Neural progenitor cell (in vitro differentiated cells): Measurements from ENCODE around the gene PMVK. TPM values are rescaled to one million over a fixed set of nuclear protein-coding genes. Genes with fewer than 3 reads are reported as not detected.

ENCODE experiments used
- DNase-seq: peaks from one replicate; pipeline ENCODE4 v3.0.0-alpha.2; 2016; ENCODE audit warnings: low spot score
- H2AFZ ChIP-seq: fragments of 200-600 bp; sonication (generic); replicated peaks from 2 replicates; pipeline ENCODE4 v1.6.1; 2016; ENCODE audit warnings: antibody characterized with exemption
- H3F3A ChIP-seq: fragments of 200-600 bp; sonication (generic); 2 replicates; pipeline ENCODE4 v1.6.1; 2016; ENCODE audit warnings: antibody characterized with exemption, low read depth
- H3K27ac ChIP-seq: fragments of 200-600 bp; sonication (generic); 2 replicates; pipeline ENCODE4 v1.5.1; 2016; ENCODE audit warnings: mild to moderate bottlenecking
- H3K27me3 ChIP-seq: fragments of 200-600 bp; sonication (generic); 2 replicates; pipeline ENCODE4 v1.6.1; 2016; ENCODE audit warnings: mild to moderate bottlenecking, moderate library complexity
- H3K36me3 ChIP-seq: fragments of 200-600 bp; sonication (generic); 2 replicates; pipeline ENCODE4 v1.5.1; 2016
- H3K4me1 ChIP-seq: fragments of 200-600 bp; sonication (generic); 2 replicates; pipeline ENCODE4 v1.6.1; 2016; ENCODE audit warnings: mixed run types
- H3K4me2 ChIP-seq: fragments of 200-600 bp; sonication (generic); 2 replicates; pipeline ENCODE4 v1.6.1; 2016
- H3K4me3 ChIP-seq: fragments of 200-600 bp; sonication (generic); 2 replicates; pipeline ENCODE4 v1.5.1; 2016
- H3K79me2 ChIP-seq: fragments of 200-600 bp; sonication (generic); 2 replicates; pipeline ENCODE4 v1.6.1; 2016; ENCODE audit warnings: low read depth
- H3K9ac ChIP-seq: fragments of 200-600 bp; sonication (generic); 2 replicates; pipeline ENCODE4 v1.6.1; 2016
- H3K9me3 ChIP-seq: fragments of 200-600 bp; sonication (generic); 2 replicates; pipeline ENCODE4 v1.5.1; 2016; ENCODE audit warnings: low read depth
- H4K20me1 ChIP-seq: fragments of 200-600 bp; sonication (generic); 2 replicates; pipeline ENCODE4 v1.6.1; 2016; ENCODE audit warnings: low read depth
- H3K27ac Mint-ChIP-seq: 3 replicates; pipeline ENCODE4 v1.8.0; 2021; ENCODE audit warnings: mixed read lengths
- H3K27me3 Mint-ChIP-seq: 2 replicates; pipeline ENCODE4 v1.8.0; 2022; ENCODE audit warnings: low read depth, mild to moderate bottlenecking, inconsistent platforms, moderate library complexity, mixed read lengths; ENCODE audit not compliant: insufficient read depth
- H3K36me3 Mint-ChIP-seq: 3 replicates; pipeline ENCODE4 v1.8.0; 2021; ENCODE audit warnings: mixed read lengths
- H3K4me1 Mint-ChIP-seq: 3 replicates; pipeline ENCODE4 v1.8.0; 2021; ENCODE audit warnings: mixed read lengths
- H3K4me3 Mint-ChIP-seq: 3 replicates; pipeline ENCODE4 v1.8.0; 2021; ENCODE audit warnings: mild to moderate bottlenecking, moderate library complexity, mixed read lengths
- H3K9me3 Mint-ChIP-seq: 3 replicates; pipeline ENCODE4 v1.8.0; 2020; ENCODE audit warnings: mixed read lengths
- EZH2 ChIP-seq: fragments of 200-600 bp; sonication (generic); IDR thresholded peaks from 2 replicates; pipeline ENCODE4 v1.6.1; 2017; ENCODE audit warnings: antibody characterized with exemption, mild to moderate bottlenecking, moderate library complexity
- EZH2phosphoT487 ChIP-seq: fragments of 200-600 bp; sonication (generic); IDR thresholded peaks from 2 replicates; pipeline ENCODE4 v1.6.1; 2017; ENCODE audit warnings: antibody characterized with exemption
- total RNA-seq: library from RNA; depleted of rRNA; stranded (reverse); fragments of >200 nt; gene quantifications from 2 replicates; pipeline ENCODE4 v1.2.3, GENCODE V29; 2015; ENCODE audit warnings: low replicate concordance
- TF ChIP-seq, protein P1 (sequence below): fragments of 200-600 bp; sonication (generic); IDR thresholded peaks from 2 replicates; pipeline ENCODE4 v1.5.1; 2017; ENCODE audit warnings: antibody characterized with exemption, mild to moderate bottlenecking

The PMVK gene
- total RNA-seq, 1 donor from 2014 or later = 4.3 TPM

GRCh38 chr1:154888757-154889156, 47.8 kb downstream of the PMVK start:
- no peaks in the 10 kb centered on the region for H4K20me1 ChIP-seq
- no peak overlapping the region for H3K4me2 ChIP-seq
- no peak overlapping the region for H3K27ac Mint-ChIP-seq
- H3K27me3 ChIP-seq = no peaks in the 10 kb centered on the region
- H3K27me3 Mint-ChIP-seq = peaks cover 4% of the 10 kb centered on the region
- no peaks in the 10 kb centered on the region for H3K36me3 Mint-ChIP-seq
- no peaks in the 10 kb centered on the region for H3K9me3 ChIP-seq
- H3K79me2 ChIP-seq = no peaks in the 10 kb centered on the region
- no peak overlapping the region for H3K4me3 ChIP-seq
- no peak overlapping the region for H3K27ac ChIP-seq
- H3K4me1 Mint-ChIP-seq = peaks cover 18% of the 10 kb centered on the region
- no peaks in the 10 kb centered on the region for H3K4me1 ChIP-seq
- no peaks in the 10 kb centered on the region for H3K36me3 ChIP-seq
- H3K9ac ChIP-seq = no peak overlapping the region
- no peaks in the 10 kb centered on the region for H3F3A ChIP-seq
- no peaks in the 10 kb centered on the region for H3K9me3 Mint-ChIP-seq
- no peak overlapping the region for H2AFZ ChIP-seq
- TF ChIP-seq EZH2 (no peak), EZH2phosphoT487 (no peak)
- TF ChIP-seq, protein P1, sequence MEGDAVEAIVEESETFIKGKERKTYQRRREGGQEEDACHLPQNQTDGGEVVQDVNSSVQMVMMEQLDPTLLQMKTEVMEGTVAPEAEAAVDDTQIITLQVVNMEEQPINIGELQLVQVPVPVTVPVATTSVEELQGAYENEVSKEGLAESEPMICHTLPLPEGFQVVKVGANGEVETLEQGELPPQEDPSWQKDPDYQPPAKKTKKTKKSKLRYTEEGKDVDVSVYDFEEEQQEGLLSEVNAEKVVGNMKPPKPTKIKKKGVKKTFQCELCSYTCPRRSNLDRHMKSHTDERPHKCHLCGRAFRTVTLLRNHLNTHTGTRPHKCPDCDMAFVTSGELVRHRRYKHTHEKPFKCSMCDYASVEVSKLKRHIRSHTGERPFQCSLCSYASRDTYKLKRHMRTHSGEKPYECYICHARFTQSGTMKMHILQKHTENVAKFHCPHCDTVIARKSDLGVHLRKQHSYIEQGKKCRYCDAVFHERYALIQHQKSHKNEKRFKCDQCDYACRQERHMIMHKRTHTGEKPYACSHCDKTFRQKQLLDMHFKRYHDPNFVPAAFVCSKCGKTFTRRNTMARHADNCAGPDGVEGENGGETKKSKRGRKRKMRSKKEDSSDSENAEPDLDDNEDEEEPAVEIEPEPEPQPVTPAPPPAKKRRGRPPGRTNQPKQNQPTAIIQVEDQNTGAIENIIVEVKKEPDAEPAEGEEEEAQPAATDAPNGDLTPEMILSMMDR = no peak
- no peak for DNase-seq
- H3K4me3 Mint-ChIP-seq = no peak overlapping the region

DNA sequence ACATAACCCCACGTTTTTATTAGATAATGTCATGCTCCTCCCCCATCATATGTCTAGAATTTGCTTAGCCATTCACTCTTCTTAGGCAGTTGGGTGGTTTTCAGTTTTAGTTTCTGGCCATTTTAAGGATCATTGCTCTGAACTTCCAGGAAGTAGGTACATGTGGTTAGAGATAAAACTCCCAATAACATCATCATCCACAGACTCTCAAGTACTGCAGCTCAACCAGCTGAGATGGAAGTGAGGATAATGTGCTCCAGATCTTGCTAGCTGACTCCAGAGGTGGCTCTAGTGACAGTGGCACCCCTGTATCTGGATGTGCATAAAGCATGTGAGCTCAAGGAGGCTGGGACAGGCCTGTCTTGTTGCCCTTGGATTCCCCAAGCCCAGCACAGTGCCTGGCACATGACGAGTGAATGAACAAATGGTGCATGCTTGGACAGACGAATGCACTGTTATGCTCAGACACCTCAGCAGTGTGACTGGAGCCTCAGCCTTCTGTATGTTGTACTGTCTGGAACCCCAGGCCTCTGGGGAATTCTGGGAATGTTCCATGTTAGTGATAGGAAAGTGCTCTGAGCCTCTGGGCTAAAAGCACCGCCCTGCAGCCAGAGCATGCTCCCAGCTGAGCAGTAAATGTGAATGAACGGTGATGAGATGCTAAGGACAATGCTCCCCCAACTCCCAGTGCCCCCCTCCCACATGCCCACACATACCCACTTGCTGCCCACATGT, 50.1 kb downstream of the PMVK start:
- Mint-ChIP-seq H3K4me1 (peaks cover 29% of the 10 kb centered on the region), H3K27me3 (peaks cover 4% of the 10 kb centered on the region), H3K27ac (no peak overlapping the region), H3K9me3 (no peaks in the 10 kb centered on the region), H3K4me3 (no peak overlapping the region), H3K36me3 (no peaks in the 10 kb centered on the region)
- Histone ChIP-seq H3K27ac (no peak overlapping the region), H2AFZ (no peak overlapping the region), H3K36me3 (no peaks in the 10 kb centered on the region), H3K9me3 (no peaks in the 10 kb centered on the region), H3K27me3 (no peaks in the 10 kb centered on the region), H3K4me1 (peaks cover 5% of the 10 kb centered on the region), H4K20me1 (no peaks in the 10 kb centered on the region), H3K9ac (no peak overlapping the region), H3F3A (no peaks in the 10 kb centered on the region), H3K4me3 (no peak overlapping the region), H3K79me2 (no peaks in the 10 kb centered on the region), H3K4me2 (no peak overlapping the region)
- TF ChIP-seq EZH2 (no peak), EZH2phosphoT487 (no peak)
- TF ChIP-seq, protein P1 = no peak
- no peak for DNase-seq

GRCh38 chr1:154884869-154885701, 51.4 kb downstream of the PMVK start:
- TF ChIP-seq, protein P1 = no peak
- Histone ChIP-seq H3K79me2 (no peaks in the 10 kb centered on the region), H3K4me2 (no peak overlapping the region), H2AFZ (no peak overlapping the region), H3K27me3 (no peaks in the 10 kb centered on the region), H3K9me3 (no peaks in the 10 kb centered on the region), H4K20me1 (no peaks in the 10 kb centered on the region), H3K27ac (no peak overlapping the region), H3K36me3 (no peaks in the 10 kb centered on the region), H3K9ac (no peak overlapping the region), H3K4me3 (no peak overlapping the region), H3F3A (no peaks in the 10 kb centered on the region), H3K4me1 (peaks cover 5% of the 10 kb centered on the region)
- H3K36me3 Mint-ChIP-seq = no peaks in the 10 kb centered on the region
- DNase-seq = no peak
- no peak overlapping the region for H3K4me3 Mint-ChIP-seq
- H3K4me1 Mint-ChIP-seq = peaks cover 32% of the 10 kb centered on the region
- H3K27ac Mint-ChIP-seq = peak overlapping the region; percentile 24
- H3K9me3 Mint-ChIP-seq = no peaks in the 10 kb centered on the region
- peaks cover 4% of the 10 kb centered on the region for H3K27me3 Mint-ChIP-seq
